Limb (tissue), 2 donors: Measurements from ENCODE around the gene LUC7L3.

ENCODE experiments used
- DNase-seq, 2 donors: peaks; one replicate each; pipeline ENCODE4 v3.0.0-alpha.2; 2016; ENCODE audit errors: extremely low spot score in 2 of 2

LUC7L3 gene

DNA sequence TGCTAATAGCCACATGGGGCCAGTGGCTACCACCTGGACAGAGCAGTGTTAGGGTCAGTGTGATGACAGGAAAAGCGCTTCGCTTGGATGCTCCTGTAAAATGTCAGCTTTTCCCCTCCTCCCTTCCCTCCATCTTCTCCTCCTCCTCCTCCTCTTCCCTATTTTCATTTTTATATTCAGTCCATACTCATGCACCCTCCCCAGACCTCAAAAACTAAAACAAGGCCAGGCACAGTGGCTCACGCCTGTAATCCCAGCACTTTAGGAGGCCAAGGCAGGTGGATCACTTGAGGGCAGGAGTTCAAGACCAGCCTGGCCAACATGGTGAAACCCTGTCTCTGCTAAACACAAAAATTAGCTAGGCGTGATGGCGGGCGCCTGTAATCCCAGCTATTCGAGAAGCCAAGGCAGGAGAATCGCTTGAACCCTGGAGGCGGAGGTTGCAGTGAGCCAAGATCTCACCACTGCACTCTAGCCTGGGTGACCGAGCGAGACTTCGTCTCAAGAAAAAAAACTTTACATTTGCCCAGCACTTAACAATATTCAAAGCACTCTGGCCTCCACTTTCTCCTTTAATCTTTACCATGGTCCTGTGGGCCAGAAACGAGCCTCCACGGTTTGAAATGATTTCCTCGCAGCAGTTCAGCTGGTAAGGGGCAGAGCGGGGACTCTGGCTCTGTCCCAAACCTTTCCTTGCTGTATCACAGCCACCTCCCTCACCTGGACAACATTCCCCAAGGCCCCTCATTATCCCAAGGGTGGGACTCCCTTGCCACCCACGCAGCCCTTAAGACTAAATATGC is 33.5 kb upstream of the LUC7L3 start:
- DNase-seq, result no peak

- DNase-seq, result peak in 1 of 2 donors; percentile 40
Observed at GRCh38 chr17:50686494-50687199, 32.8 kb upstream of the LUC7L3 start.

GRCh38 chr17:50687200-50688066 is 32.0 kb upstream of the LUC7L3 start:
- DNase-seq, result no peak

DNA sequence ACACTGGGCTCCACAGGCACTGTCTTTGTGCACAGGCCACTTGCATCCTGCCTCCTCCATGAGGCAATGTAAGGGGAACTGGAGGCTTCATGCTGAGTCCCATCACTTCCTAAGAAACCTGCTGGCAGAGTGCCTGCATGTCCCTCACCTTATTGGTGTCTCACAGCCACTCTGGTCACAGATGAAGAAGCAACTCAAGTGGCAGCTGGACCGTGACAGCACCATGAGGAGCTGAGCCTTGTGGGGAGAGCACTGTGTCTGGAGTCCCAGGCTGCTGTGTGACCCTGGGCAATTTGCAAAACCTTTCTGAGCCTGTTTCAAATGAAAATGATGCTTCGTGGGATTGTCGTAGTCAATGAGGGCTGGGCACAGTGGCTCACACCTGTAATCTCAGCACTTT is 31.2 kb upstream of the LUC7L3 start:
- DNase-seq, result no peak

DNA sequence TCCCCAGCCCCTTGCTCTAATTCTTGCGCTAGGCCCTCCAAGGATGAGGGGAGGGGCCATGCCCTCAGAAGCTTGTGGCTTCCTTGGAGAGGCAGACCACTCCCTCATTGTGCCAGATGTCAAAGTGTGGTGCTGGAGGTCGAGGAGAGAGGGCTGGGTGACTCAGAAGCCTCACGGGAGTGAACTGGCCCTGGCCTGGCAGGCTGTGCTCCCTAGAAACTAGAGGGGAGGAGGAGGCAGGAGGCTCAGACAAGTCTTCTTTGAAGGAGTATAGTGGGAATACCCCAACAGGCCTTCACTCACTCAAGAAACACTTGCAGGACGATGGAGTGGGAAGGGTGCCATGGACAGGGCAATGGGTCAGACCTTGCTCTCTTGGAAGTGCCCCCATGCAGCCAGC is 30.2 kb upstream of the LUC7L3 start:
- DNase-seq, result no peak

- DNase-seq, result peak; percentile 27 to 61
Observed at GRCh38 chr17:50689956-50690886, 29.2 kb upstream of the LUC7L3 start.

DNA sequence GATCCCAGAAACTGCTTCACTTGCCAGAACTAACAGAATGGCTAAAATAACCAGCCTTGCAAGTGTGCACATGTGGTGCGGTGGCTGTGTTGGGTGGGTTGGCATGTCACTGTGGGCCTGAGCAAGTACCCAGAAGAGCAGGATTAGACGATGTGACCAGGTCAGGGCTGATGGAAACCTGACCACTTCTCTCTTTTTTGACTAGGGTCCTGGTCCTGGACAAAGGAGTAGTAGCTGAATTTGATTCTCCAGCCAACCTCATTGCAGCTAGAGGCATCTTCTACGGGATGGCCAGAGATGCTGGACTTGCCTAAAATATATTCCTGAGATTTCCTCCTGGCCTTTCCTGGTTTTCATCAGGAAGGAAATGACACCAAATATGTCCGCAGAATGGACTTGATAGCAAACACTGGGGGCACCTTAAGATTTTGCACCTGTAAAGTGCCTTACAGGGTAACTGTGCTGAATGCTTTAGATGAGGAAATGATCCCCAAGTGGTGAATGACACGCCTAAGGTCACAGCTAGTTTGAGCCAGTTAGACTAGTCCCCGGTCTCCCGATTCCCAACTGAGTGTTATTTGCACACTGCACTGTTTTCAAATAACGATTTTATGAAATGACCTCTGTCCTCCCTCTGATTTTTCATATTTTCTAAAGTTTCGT is 28.4 kb upstream of the LUC7L3 start:
- no peak for DNase-seq

DNA sequence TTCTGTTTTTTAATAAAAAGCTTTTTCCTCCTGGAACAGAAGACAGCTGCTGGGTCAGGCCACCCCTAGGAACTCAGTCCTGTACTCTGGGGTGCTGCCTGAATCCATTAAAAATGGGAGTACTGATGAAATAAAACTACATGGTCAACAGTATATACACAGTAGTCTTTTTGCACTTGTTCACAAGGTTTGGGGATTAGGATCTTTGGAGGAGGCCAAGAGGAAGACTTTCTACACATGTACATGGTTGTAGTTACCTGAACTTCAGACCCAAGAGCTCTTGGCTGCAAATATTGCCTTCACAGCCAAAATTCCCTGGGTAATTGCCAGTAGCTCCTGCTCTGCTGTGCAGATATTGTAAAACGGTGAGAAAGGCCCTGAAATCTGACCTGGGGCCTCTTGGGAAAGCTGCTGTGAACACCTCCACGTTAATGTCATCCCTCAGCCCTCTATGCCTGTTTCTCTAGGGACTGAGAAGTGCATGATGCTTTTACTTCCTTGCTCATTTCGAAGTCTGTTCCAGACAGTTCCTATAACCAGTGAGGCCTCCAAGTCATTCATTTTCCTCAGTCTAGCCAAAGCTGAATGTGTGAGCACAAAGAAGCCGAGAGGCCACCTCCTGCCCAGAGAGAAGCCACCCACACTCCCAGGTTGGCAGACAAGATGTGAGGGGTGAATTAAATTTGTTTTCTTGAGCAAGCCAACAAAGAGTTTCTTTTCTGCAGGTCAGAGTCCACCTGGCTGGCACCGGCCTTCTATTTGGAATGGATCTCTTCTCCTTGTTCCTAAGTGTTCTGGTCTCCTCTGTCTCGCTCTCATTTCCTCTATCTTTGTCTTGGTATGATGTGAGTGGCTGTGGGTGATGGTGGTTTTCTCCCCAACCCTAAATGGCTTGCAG is 27.6 kb upstream of the LUC7L3 start:
- DNase-seq, result no peak

- no peak for DNase-seq
Observed at GRCh38 chr17:50692448-50693035, 26.9 kb upstream of the LUC7L3 start.

GRCh38 chr17:50693036-50693682 is 26.2 kb upstream of the LUC7L3 start:
- no peak for DNase-seq

DNA sequence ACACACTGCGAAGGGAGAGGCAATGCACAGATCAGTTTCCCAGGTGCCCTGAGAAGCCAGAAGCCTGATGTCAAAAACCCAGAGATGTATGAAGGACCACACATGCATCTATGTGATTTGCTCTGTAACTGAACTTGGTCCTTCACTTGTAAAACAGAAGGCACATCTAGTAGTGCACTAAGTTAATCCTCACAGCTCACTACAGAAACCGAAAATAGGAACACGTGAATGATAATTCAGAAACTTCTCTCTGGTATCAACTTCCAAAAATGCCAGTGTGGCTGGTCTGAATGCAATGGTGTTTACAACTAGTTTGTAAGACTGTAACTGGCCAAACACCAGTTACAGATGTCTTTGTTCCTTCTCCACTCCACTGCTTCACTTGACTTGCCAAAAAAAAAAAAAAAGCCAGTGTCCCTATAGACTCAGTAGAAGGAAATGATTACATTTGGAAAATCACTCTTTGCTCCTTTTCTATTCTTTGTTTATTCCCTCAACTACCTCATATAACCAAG is 23.0 kb upstream of the LUC7L3 start:
- no peak for DNase-seq

DNA sequence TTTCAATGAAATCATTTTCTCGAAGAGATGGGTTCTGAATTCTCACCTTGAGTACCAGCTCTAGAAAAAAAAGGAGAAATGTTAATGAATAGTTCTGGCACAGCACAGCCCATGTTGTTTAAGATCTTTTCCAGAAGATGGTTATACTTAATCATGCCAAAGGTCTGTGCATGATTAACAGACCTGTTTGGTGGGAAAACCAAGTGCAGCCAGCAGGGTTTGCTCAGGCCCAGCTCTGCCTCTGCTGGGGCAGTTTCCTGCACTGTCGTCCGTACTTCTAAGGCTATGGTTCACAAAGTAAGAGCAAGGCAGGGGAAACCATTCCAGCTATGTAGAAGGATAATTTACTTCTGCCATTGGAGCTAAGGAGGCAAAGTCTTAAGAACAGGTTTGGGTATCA is 22.3 kb upstream of the LUC7L3 start:
- DNase-seq, result no peak

- DNase-seq, result no peak
Observed at GRCh38 chr17:50697663-50698272, 21.6 kb upstream of the LUC7L3 start.

DNA sequence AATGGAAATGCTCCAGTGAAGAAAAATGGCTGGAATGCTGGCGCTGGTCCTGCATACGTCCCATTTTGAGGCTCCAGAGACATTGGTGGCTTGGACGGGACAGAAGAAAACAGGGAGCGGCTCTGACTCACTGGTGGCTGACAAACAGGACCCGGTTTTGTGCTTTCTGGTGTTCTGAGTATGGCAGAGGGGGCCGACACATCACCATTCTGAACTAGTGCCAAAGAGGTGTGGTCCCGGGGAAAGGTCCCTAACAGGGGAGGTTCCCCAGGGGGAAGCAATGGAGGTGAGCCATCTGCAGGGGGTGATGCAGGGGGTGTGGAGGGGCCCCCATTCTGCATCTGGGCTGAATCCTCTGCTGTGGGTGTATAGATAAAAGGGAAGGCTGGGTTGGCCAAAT is 20.0 kb upstream of the LUC7L3 start:
- no peak for DNase-seq

- DNase-seq, result no peak
Observed at GRCh38 chr17:50703162-50703561, 16.2 kb upstream of the LUC7L3 start.

DNA sequence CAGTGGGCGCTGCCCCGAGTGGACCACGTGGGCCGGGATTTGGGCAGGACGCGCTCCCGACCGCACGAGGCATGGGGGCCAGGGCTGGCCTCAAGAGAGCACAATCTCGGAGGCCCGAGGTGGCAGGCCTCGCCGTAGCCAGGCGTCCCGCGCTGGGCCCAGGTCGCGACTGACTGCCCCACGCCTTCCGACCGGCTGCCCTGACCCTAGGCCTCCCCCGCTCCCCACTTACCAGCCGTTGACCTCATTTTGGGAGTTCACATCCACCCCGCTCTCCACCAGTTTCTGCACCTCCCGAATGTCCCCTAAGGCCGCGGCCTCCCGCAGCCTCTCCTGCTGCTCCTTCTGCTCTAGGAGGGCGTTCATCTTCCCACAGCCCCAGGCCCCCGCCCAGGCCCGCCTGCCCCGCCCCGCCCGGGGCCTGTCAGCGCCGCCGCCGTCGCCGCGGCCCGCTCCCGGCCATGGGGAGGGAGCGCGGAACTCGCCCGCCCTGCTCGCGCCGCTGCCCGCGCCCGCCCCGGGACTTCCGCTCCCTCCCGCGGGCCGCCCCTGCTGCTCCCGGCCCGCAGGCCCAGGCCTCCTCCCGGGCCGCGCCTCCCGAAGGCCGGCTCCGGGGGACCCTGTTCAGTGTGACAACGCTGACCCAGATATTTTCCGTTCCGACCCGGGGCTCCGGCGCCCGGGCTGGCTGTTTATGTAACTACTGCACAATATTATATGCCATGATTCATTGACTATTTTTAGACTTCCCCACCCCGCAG is 11.9 kb upstream of the LUC7L3 start, which contains the start of gene ANKRD40:
TSS of gene ANKRD40 (minus strand) at position 626 of the 761 bp plus-strand sequence. CDS start at position 366, 260 bp downstream.
- DNase-seq, result peak; percentile 94
